ENCODE measurements around the gene PPP1R7. TPM values are rescaled to one million over a fixed set of nuclear protein-coding genes. Genes with fewer than 3 reads are reported as not detected.

Gene PPP1R7
- total and polyA plus RNA-seq, 8 donors: 22.8 to 126 (median 54.6) TPM

DNA sequence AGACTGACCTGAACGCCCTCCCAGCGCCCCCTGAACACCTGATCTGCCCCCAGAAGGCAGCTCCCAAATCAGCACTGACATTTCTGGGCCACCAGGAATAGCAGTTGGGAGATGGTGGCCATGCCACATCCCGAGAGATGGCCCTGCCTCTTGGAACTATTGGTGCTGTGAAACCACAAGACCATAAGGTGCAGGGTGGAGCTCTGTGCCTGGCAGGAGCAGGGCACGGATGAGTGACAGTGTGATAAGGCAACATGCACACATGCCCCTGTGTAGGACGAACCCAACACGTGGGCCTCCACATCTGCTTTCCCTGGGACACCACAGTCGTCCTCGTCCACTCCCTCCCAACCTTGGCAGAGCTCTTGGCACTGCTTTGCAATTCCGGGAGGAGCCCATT is 65.2 kb downstream of the PPP1R7 start:
- intact Hi-C loops (cut with DNase I; ENCODE audit: low total_unique reads): no loop called here
- DNase-seq: no peak
- no peaks in the 10 kb centered on the region for H3K27me3 ChIP-seq
- H3K4me1 ChIP-seq: peaks cover 9 to 22% (median 19%) of the 10 kb centered on the region in 4 donors
- WGBS, 5 donors: 43 to 76% (median 45%) methylated on average over 3 to 9 of the region's 9 CpGs
- H3K27ac ChIP-seq: no peak overlapping the region
- H3K9me3 ChIP-seq: no peaks in the 10 kb centered on the region
- TF ChIP-seq, protein P1, sequence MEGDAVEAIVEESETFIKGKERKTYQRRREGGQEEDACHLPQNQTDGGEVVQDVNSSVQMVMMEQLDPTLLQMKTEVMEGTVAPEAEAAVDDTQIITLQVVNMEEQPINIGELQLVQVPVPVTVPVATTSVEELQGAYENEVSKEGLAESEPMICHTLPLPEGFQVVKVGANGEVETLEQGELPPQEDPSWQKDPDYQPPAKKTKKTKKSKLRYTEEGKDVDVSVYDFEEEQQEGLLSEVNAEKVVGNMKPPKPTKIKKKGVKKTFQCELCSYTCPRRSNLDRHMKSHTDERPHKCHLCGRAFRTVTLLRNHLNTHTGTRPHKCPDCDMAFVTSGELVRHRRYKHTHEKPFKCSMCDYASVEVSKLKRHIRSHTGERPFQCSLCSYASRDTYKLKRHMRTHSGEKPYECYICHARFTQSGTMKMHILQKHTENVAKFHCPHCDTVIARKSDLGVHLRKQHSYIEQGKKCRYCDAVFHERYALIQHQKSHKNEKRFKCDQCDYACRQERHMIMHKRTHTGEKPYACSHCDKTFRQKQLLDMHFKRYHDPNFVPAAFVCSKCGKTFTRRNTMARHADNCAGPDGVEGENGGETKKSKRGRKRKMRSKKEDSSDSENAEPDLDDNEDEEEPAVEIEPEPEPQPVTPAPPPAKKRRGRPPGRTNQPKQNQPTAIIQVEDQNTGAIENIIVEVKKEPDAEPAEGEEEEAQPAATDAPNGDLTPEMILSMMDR (IDR thresholded peaks at IDR 0.05): no peak
- TF ChIP-seq EP300 (IDR thresholded peaks at IDR 0.05) (no peak), POLR2A (IDR thresholded peaks at IDR 0.05) (no peak), POLR2AphosphoS5 (IDR thresholded peaks at IDR 0.05) (no peak)
- no peaks in the 10 kb centered on the region for H3K36me3 ChIP-seq
- no peak overlapping the region for H3K4me3 ChIP-seq

DNA sequence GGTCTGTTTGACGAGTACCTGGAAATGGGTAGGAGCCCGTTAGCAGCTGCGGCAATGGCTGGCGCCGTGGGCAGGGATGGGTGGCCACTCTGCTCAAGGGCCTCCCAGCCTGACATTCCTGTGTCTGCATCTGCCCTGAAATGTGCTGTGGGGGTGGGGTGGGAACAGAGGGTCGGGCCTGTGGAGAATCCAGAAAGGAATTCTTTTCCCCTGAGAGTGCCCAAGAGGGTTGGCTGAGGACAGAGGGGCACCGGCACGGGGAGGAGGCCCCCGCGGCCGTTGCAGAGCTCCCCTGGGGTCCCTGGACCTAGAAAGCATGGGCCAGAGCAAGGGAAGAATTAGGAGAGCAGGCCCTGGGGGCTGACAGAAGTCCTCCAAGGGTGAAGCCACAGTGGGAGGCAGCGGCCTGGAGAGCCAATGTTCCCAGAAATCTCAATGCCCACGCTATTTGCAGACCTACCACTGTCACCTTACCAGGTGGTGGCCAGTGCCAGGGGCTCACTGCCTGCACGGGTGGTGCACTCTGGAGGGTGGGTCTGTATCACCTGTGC is 66.0 kb downstream of the PPP1R7 start:
- Histone ChIP-seq H3K4me1 (peaks cover 9 to 22% (median 19%) of the 10 kb centered on the region in 4 donors), H3K36me3 (no peaks in the 10 kb centered on the region), H3K27ac (no peak overlapping the region), H3K4me3 (no peak overlapping the region), H3K27me3 (no peaks in the 10 kb centered on the region), H3K9me3 (no peaks in the 10 kb centered on the region)
- WGBS, 5 donors: 53 to 67% (median 59%) methylated on average over 13 to 14 of the region's 14 CpGs
- intact Hi-C loops (cut with DNase I; ENCODE audit: low total_unique reads): no loop called here
- TF ChIP-seq EP300 (IDR thresholded peaks at IDR 0.05) (no peak), POLR2AphosphoS5 (IDR thresholded peaks at IDR 0.05) (no peak), POLR2A (IDR thresholded peaks at IDR 0.05) (no peak)
- TF ChIP-seq, protein P1 (IDR thresholded peaks at IDR 0.05): no peak
- DNase-seq: no peak

DNA sequence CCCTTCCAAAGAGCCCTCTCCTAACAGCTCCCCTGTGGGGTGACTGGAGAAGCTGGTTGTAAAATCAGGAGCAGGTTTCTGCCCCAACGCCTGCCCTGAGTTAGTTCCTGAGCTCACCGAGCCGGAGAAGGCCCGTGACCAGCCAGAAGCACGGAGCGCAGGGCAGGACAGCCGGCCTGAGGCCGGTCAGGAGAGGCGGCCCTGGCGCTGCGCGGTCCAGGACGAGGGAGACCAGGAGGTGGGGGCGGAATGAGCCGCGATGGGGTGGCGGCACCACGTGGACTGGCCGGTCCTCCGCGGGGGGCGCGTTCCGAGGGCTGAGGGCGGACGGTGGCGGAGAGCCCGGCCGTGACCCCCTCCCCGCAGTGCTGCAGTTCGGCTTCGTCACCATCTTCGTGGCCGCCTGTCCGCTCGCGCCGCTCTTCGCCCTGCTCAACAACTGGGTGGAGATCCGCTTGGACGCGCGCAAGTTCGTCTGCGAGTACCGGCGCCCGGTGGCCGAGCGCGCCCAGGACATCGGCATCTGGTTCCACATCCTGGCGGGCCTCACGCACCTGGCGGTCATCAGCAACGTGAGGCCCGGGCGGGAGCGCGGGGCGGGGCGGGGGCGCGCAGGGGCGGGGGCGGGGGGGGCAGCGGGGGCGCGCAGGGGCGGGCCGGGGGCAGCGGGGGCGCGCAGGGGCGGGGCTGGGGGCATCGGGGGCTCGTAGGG is 67.2 kb downstream of the PPP1R7 start:
- Histone ChIP-seq H3K9me3 (no peaks in the 10 kb centered on the region), H3K4me1 (peaks cover 9 to 22% (median 19%) of the 10 kb centered on the region in 4 donors), H3K36me3 (no peaks in the 10 kb centered on the region), H3K27ac (peak overlapping the region; percentile 81 to 90 (median 85)), H3K4me3 (peak overlapping the region; percentile 47 to 58 (median 49)), H3K27me3 (no peaks in the 10 kb centered on the region)
- peak; percentile 72 to 92 for DNase-seq
- peak in 2 of 3 donors; percentile 8 to 35 for TF ChIP-seq POLR2AphosphoS5 (IDR thresholded peaks at IDR 0.05)
- no peak for TF ChIP-seq EP300 (IDR thresholded peaks at IDR 0.05)
- 0 to 5% (median 2%) methylated on average over 12 to 69 of the region's 77 CpGs for WGBS, 5 donors
- intact Hi-C loops (cut with DNase I; ENCODE audit: low total_unique reads): no loop called here

DNA sequence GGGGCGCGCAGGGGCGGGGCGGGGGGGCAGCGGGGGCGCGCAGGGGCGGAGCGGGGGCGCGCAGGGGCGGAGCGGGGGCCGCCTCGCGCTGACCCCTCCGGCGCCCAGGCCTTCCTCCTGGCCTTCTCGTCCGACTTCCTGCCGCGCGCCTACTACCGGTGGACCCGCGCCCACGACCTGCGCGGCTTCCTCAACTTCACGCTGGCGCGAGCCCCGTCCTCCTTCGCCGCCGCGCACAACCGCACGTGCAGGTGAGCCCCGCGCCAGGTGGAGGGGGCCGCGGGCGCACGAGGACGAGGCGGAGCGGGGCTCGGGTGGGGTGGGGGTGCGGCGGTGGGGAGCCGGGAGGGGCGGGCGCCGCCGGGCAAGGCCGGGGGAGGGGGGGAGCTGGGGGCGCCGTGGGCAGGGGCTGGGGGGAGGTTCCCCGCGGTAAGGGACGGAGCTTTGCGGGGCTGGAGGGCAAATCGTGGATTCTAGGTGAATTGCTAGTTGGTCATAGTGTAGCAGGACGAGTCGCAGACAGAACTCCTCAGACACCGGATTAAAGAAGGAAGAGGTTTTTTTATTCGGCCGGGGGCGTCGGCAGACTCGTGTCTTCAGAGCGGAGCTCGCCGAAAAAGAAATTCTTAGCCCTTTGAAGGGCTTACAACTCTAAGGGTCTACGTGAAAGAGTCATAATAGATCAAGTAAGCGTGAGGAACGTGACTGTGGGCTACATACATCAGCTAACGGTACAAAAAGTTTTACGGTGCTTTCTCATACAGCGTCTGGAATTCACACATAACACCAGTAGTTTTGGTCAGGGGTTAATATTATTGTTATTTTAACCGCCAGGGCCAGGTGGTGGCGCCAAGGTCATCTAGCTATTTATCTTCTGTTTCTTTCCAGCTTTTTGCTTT is 68.1 kb downstream of the PPP1R7 start:
- WGBS, 5 donors: 1 to 2% (median 2%) methylated on average over 26 to 70 of the region's 83 CpGs
- H3K36me3 ChIP-seq: no peaks in the 10 kb centered on the region
- H3K27ac ChIP-seq: peak overlapping the region; percentile 8 to 81 (median 56)
- peak; percentile 55 to 83 for DNase-seq
- intact Hi-C loops (cut with DNase I; ENCODE audit: low total_unique reads): no loop called here
- peaks cover 9 to 25% (median 20%) of the 10 kb centered on the region in 4 donors for H3K4me1 ChIP-seq
- H3K27me3 ChIP-seq: no peaks in the 10 kb centered on the region
- TF ChIP-seq EP300 (IDR thresholded peaks at IDR 0.05) (no peak), POLR2A (IDR thresholded peaks at IDR 0.05) (no peak), POLR2AphosphoS5 (IDR thresholded peaks at IDR 0.05) (no peak)
- TF ChIP-seq, protein P1 (IDR thresholded peaks at IDR 0.05): peak in 3 of 7 experiments; percentile 5 to 15 (median 11)
- no peaks in the 10 kb centered on the region for H3K9me3 ChIP-seq
- H3K4me3 ChIP-seq: peak overlapping the region; percentile 59 to 83 (median 66)
